Fibroblast of skin of back (primary cell): ENCODE measurements around the gene SPINK4. TPM values are rescaled to one million over a fixed set of nuclear protein-coding genes. Genes with fewer than 3 reads are reported as not detected.

ENCODE experiments used
- DNase-seq: peaks from one replicate; pipeline ENCODE4 v3.0.0-alpha.2; 2013
- polyA plus RNA-seq, 2 experiments: library from polyadenylated mRNA; unstranded; fragments of 120-200 nt; gene quantifications; one replicate each; pipeline ENCODE4 v1.2.1, GENCODE V29; 2013; ENCODE audit not compliant: insufficient read length in 2 of 2

The SPINK4 gene
- not detected for polyA plus RNA-seq (2013, experiment 1 of 2; ENCODE audit: insufficient read length)
- not detected for polyA plus RNA-seq (2013, experiment 2 of 2; ENCODE audit: insufficient read length)

DNA sequence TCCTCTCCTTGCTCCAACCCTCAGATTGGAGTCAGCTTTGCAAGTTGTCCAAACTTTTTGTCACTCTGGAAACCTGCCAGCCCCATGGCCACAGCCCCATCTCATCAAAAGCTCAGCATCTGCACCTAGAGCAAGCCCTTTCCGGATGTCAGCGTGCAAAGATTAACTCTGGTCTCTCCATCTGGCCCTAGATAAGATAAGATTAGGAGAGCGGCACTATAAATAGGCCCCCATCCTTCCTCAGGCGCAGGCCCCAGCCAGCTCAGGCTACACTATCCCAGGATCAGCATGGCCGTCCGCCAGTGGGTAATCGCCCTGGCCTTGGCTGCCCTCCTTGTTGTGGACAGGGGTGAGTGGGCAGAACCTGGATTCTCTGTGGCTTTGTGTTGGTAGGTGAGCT is at the start of gene SPINK4:
Gene SPINK4, plus strand, starts transcription at position 247 of the 400 bp plus-strand sequence. Its CDS starts 42 bp downstream, at position 289.
- DNase-seq = no peak

GRCh38 chr9:33192493-33193255 is 47.3 kb upstream of the SPINK4 start:
- peak; percentile 16 for DNase-seq

GRCh38 chr9:33193818-33194217 is 46.1 kb upstream of the SPINK4 start:
- no peak for DNase-seq

DNA sequence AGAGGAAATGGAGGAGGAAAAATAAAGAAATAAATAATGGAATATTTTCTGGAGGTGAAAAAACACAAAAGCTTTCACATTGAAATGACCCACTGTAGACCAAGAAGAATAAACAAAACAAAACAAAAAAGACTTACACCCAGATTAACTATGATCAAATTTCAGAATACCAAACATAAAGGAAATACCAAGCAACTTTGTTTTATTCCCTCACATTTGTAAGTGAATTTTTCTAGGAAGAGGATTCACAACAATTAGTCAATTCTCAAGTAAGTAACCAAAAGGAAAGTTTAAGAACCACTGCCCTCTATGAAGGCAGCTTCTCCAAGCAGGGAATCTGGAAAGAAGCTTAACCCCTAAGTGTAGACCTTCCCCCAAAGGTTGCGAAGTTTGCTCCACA is 43.2 kb upstream of the SPINK4 start:
- peak; percentile 39 for DNase-seq

GRCh38 chr9:33197279-33198152 is 42.5 kb upstream of the SPINK4 start:
- DNase-seq = no peak

GRCh38 chr9:33198165-33198564 is 41.8 kb upstream of the SPINK4 start:
- DNase-seq = no peak

DNA sequence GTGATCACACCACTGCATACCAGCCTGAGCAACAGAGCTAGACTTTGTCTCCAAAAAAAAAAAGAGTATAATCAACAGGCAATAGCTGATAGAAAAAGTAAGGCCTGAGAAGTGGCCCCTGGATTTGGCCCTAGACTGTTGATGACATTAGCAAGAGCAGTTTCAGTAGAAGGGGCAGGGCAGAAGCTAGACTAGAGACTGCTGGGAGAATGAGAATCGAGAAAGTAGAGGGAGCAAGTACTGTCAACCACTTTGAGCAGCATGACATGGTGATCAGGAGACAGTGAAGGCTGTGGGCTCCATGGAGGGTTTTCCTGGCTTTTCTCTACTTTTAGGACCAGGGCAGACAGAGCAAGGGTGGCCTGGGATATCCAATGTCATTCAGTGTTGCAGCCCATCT is 37.9 kb upstream of the SPINK4 start:
- DNase-seq = no peak

DNA sequence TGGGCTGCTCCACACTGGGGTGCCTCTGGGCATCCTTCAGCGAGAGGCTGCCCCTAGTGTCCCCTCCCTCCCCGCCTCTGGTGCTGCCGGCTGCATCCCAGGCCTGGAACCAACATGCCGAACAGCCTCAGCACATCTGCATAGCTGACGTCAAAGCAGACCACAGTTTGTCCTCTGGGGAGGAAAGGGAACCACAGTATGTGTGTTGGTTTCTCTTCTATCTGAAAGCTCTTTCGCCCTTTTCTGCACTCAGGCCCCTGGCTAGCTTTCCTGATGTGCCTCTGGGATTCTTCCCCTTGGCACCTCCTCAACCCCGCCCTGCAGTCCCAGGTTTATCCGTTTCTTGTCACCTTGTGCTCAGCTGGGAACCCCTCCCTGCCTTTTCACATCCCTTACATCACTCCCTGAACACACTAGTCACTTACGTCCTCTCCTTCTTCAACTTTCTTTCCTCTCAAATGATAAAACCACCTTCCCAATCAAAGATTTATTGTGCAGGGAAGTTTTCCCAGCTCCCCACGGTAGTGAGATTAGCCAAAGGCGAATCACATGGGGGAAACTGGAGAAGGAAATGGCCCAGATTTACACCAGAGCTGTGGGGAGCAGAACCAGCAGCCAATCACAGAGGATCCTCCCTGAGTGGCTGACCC is 37.3 kb upstream of the SPINK4 start:
- peak; percentile 75 for DNase-seq

DNA sequence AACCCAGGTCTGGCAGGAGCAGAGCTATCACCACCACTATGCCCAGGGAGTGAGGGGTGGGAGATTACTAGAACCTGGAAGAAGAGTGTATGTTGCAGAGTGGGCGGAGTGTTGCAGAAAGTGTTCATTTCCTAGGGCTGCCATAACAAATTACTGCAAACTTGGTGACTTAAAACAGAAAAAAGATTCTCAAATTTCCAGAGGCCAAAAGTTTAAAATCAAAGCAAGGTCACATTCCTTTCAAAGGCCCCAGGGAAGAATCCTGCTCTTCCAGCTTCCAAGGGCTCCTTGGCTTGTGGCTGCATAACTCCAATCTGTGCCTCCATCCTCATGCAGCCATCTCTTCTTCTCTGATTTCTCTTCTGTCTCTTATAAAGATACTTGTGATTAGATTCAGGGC is 30.6 kb upstream of the SPINK4 start:
- DNase-seq = no peak

DNA sequence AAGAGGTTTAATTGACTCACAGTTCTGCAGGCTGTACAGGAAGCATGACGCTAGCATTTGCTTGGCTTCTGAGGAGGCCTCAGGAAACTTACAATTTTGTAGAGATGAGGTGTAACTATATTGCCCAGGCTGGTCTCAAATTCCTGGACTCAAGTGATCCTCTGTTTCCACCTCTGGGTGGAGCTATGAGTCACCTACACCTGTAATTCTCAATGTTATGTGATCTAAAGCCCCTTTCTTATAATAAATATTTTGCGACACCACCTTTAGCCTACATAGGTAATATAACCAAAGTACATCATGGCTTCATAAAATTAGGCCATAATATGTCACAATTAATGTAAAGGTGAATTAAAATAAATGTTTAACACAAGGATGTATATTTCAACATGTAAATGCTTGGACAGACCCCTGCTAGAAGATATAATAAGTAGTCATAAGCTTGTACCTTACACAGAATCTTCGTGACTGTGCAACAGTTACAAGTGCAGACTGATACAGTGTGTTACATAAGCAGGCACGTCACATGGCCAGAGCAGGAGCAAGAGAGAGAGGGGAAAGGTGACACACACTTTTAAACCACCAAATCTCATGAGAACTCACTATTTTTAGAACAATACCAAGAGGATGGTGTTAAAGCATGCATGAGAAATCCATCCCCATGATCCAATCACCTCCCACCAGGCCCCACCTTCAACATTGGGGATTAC is 29.8 kb upstream of the SPINK4 start:
- DNase-seq = no peak

DNA sequence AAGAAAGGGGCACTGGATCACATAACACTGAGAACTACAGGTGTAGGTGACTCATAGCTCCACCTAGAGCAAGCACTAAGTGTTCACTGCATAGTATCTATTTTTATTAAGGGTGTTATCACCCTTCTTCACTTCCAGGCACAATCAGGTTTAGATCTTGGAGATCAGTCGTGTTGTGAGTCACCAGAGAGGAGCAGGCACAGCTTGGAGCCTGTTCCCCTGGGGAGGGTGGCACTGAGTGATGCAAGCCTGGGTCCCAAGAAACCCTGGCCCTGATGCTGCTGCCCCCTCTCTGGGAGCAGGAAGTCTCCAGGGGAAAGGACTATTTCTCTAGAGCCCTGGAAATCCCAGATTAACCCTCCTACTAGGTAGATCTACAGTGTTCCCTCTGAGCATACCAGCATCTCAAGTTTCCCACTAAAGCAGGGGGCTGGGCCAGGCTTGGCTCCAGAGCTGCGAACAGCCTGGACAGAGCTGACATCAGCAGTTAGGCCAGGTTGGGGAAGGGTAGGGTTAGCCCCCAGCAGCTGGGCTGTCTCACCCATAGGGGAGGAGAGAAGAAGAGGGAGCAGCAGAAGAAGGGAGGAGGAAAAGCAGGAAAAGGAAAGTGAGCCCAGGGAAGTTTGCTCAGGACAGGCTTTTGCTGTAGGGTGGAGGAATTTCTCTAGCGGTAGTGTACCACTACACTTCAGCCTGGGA is 28.1 kb upstream of the SPINK4 start:
- peak; percentile 48 for DNase-seq

- DNase-seq = no peak
Observed at GRCh38 chr9:33220681-33221567, 19.0 kb upstream of the SPINK4 start.

- no peak for DNase-seq
Observed at GRCh38 chr9:33221568-33221884, 18.4 kb upstream of the SPINK4 start.

DNA sequence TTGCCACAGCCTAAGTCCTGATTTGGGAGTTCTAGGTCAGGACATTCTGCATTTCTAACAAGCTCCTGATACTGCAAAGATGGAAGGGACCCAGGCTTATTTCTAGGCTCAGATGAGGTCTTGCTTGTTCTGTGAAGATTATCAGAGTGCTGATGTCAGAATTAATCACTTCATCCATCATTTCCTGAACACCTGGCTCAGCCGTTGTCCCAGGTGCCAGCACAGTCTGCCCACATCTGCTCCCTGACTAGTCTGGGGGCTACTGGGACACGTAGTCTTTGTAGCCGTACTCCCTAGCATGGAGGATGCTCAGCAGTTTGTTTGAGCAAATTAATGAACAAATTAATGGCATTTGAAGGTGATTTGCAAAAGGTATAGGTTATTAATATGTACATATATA is 17.9 kb upstream of the SPINK4 start:
- DNase-seq = no peak

DNA sequence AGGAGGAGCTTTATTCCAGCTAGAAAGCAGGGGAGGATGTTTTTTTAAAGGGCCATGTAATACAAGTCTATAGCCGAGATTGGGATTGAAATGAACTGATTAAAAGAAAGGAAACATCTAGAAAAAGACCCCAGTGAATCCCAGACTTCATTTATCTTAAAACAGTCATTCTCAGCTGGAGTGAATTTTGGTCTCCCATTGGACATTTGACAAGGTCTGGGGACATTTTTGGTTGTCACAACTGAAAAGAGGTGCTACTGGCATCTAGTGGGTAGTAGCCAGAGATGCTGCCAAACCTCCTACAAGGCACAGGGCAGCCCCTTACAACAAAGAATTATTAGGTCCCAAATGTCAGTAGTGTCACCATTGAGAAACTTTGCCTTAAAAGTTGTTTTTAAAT is 16.3 kb upstream of the SPINK4 start:
- peak; percentile 45 for DNase-seq

- peak; percentile 76 for DNase-seq
Observed at GRCh38 chr9:33225319-33226147, 14.4 kb upstream of the SPINK4 start.

DNA sequence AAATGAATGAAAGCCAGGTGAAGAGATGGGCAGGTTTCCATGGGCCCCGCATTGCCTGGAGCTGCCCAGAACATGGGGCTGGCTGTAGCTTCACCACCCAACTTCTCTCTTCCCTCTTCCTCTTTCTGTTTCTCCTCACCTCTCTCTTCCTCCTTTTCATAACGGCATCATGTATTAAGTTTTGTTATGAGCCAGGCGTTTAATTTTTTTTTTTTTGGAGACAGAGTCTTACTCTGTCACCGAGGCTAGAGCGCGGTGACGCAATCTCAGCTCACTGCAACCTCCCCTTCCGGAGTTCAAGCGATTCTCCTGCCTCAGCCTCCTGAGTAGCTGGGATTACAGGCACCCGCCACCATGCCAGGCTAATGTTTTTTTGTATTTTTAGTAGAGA is 13.0 kb upstream of the SPINK4 start:
- DNase-seq = no peak

- no peak for DNase-seq
Observed at GRCh38 chr9:33227741-33228140, 12.2 kb upstream of the SPINK4 start.

GRCh38 chr9:33228606-33229005 is 11.4 kb upstream of the SPINK4 start:
- no peak for DNase-seq
